Cardiac muscle cell (in vitro differentiated cells and primary cell): Measurements from ENCODE around the gene LRRC49. TPM values are rescaled to one million over a fixed set of nuclear protein-coding genes. Genes with fewer than 3 reads are reported as not detected.

Experiments
- DNase-seq, 2 donors: peaks; one replicate each; pipeline versions ENCODE4 v3.0.0 to v3.0.0-alpha.2; 2010 to 2017; ENCODE audit warnings: low read depth in 1 of 2, low spot score in 1 of 2
- H3K27ac ChIP-seq: fragments of 200-600 bp; sonication (generic); 2 replicates; pipeline ENCODE4 v1.5.1; 2016
- H3K27me3 ChIP-seq: fragments of 200-600 bp; sonication (generic); 2 replicates; pipeline ENCODE4 v1.6.0; 2016; ENCODE audit warnings: control low read depth
- H3K36me3 ChIP-seq: fragments of 200-600 bp; sonication (generic); 2 replicates; pipeline ENCODE4 v1.5.1; 2016; ENCODE audit warnings: control low read depth
- H3K4me1 ChIP-seq: fragments of 200-600 bp; sonication (generic); 2 replicates; pipeline ENCODE4 v1.8.1; 2017; ENCODE audit warnings: low read depth, mild to moderate bottlenecking, mixed run types
- H3K4me3 ChIP-seq: fragments of 200-600 bp; sonication (generic); 2 replicates; pipeline ENCODE4 v1.5.1; 2016; ENCODE audit warnings: mild to moderate bottlenecking
- H3K9me3 ChIP-seq: fragments of 200-600 bp; sonication (generic); 2 replicates; pipeline ENCODE4 v1.5.1; 2017; ENCODE audit warnings: low read depth, mild to moderate bottlenecking, control low read depth
- CTCF ChIP-seq: IDR thresholded peaks from 2 replicates; pipeline ENCODE4 v1.5.1; 2012; ENCODE audit warnings: low read depth, mild to moderate bottlenecking, low read length
- polyA plus RNA-seq: library from polyadenylated mRNA; unstranded; fragments of >200 nt; fragmentation: Nextera tagmentation; extraction: Ambion mirVana; gene quantifications from 2 replicates; pipeline ENCODE4 v1.2.1, GENCODE V29; 2016
- total RNA-seq: library from RNA; depleted of rRNA; stranded (reverse); fragments of >200 nt; gene quantifications from 2 replicates; pipeline ENCODE4 v1.2.3, GENCODE V29; 2016

Gene LRRC49, protein sequence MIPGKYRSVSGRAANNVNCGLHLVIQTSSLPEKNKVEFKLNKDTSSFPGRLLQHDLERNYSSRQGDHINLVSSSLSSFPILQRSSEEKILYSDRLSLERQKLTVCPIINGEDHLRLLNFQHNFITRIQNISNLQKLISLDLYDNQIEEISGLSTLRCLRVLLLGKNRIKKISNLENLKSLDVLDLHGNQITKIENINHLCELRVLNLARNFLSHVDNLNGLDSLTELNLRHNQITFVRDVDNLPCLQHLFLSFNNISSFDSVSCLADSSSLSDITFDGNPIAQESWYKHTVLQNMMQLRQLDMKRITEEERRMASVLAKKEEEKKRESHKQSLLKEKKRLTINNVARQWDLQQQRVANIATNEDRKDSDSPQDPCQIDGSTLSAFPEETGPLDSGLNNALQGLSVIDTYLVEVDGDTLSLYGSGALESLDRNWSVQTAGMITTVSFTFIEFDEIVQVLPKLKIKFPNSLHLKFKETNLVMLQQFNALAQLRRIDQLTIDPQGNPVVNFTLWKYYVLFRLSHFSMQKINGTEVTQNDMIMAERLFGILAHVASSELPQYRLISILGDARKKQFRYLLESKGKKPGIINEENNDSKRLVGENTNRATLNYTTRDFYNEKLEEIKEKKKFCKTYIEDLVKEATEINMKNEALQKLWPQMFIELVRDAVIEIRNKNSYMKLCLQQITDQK
- total RNA-seq = 8.4 and 11.6 TPM in 2 replicates
- 6.0 and 12.5 TPM in 2 replicates for polyA plus RNA-seq

DNA sequence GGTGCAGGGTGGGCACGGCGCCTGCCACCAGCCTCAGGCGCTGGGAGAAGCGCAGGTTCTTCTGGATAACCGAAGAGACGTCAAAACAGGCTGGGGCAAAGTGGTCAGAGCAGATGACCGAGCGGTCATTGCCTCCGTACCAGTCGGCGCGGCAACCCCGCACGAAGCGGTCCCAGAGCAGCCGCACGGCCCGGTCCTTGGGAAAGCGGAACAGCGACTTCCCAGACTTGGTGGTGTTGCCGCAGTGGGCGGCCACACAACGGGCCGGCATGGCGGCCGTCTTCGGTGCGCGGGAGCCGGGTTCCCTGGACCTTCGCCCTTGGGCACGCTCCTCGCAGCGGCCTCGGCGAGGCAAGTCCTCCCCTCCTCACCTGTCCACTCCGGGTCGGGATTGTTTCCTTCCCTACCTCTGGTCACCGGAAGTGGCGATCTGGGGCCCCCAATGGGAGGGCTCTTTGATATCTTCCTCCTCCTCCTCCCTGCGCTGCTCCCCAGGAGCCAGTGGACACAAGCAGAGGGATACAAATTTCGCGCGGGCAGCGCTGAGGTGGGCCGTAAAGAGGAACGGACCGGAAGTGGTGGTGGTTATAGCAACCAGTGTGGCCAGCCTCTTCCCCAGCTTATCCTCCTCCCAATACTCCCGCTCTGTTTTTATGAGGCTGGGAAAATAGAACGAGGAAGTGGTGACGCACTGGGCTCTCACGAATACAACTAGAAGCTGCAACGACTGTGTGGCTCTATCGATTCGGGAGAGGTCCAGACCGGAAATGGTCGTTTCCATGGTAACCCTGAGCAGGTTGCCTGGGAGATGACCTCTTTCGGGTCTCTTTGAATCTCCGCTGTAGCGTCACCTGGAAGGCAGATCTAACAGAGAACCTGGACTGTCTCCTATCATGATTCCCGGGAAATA lies at the start of gene LRRC49, which contains the start of gene THAP10:
Gene LRRC49 (plus strand): TSS at position 825 of the 910 bp plus-strand sequence. CDS start 69 bp downstream, at position 894.
Gene THAP10 (minus strand): TSS at position 432 of the 910 bp plus-strand sequence. CDS start 161 bp downstream, at position 271.
- peak; percentile 90 to 95 for DNase-seq
- H3K27ac ChIP-seq = peak within 1 kb of the TSS; percentile 22
- H3K4me3 ChIP-seq = peak within 1 kb of the TSS; percentile 81
- no peaks in the 10 kb centered on the region for H3K9me3 ChIP-seq
- H3K4me1 ChIP-seq = no peaks in the 10 kb centered on the region
- H3K27me3 ChIP-seq = no peaks in the 10 kb centered on the region
- no peak for TF ChIP-seq CTCF
- no peaks in the 10 kb centered on the region for H3K36me3 ChIP-seq

DNA sequence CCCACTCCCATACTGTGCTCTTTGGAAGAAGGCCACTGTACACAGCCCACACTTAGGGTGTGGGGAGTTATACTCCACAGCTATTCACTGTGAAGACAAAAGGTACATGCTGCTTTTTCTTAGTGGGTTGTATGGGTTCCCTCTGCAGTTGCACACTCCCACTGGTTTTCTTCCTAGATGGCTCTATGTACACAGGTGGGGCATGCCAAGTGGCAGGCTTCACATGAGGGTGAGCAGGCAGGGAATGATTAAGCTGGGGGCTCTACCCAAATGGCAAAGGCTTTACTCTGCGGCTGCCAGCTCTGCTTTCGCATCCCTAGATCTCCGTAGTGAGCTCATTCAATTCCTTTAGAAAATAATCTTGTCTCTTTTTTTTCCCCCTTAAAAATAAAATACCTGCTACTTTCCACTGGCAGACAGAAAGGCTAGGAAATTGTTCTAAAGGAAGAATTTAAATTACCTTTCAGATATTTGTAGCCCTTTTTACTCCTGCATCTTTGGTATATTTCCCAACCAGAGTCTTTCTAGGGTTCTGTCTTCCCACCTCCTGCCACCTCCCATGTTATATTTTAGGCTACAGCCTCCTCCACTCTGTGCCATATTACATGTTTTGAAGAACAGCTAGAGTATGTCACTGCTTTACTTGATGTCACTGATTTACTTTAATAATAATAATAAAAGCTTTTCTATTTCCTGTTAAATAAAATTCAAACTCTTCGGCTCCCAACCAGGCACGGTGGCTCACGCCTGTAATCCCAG lies 46.8 kb upstream of the LRRC49 start:
- Histone ChIP-seq H3K4me1 (no peaks in the 10 kb centered on the region), H3K27ac (no peak overlapping the region), H3K27me3 (no peaks in the 10 kb centered on the region), H3K4me3 (no peak overlapping the region), H3K9me3 (no peaks in the 10 kb centered on the region), H3K36me3 (peaks cover 4% of the 10 kb centered on the region)
- no peak for TF ChIP-seq CTCF
- DNase-seq = no peak

DNA sequence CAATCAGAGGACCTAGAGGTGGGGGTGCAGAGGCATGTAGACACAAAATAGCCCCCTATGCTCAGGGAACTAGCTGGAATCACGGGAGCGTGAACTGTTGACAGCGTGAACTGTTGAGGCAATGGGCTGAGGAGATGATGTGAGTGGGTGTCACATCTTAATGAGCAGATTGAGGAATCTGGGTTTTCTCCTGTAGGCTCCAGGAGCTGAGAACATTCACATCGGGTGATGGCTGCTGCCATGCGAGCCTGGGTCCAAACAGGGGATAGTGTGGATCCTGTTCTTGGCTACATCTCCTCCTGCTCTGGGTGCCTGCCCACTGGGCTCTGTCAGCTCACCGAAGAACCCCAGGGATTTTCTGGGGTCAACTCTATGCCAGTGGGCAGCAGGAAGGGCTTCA lies 40.7 kb upstream of the LRRC49 start:
- Histone ChIP-seq H3K4me1 (peaks cover 17% of the 10 kb centered on the region), H3K27me3 (no peaks in the 10 kb centered on the region), H3K9me3 (no peaks in the 10 kb centered on the region), H3K36me3 (peaks cover 9% of the 10 kb centered on the region), H3K27ac (peak overlapping the region; percentile 46), H3K4me3 (no peak overlapping the region)
- no peak for DNase-seq
- TF ChIP-seq CTCF = no peak

DNA sequence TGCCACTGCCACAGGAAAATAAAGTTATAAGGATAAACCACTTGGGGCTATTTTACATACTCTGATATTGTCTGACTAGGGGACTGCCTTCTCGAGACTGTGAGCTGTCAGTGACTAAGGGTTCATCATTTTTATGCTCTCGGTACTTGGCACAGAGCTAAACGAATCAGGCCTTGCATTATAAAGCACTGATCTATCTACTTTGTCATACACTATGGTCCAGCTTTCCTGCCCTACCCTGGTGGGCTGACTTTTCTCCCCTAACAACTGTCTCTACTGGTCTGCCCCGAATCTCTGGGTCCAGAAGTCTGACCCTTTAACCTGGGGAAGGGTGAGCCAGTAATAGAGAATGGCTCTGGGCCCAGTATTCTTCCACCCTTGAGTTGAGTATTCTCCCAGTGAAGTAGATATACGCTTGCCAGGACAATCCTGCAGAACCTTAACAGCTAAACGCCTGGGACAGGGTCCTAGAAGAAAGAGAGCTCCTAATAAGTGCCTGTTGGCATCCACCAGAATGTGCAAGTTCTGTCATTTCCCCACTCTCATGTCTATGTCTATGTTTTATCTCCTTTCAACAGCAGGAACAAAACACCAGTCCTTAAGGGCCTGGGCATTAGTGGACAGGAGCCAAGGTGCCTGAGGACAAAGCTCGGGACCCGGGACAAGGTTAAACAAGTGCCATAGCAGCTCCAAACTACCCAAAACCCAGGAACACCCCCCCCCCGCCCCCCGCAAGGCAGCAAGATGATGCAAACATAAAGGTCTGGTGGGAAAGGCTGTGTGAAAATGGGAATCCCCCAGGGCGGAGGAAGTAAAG lies 39.9 kb upstream of the LRRC49 start:
- no peak for TF ChIP-seq CTCF
- H3K9me3 ChIP-seq = no peaks in the 10 kb centered on the region
- H3K27ac ChIP-seq = peak overlapping the region; percentile 68
- H3K4me1 ChIP-seq = peaks cover 17% of the 10 kb centered on the region
- H3K27me3 ChIP-seq = no peaks in the 10 kb centered on the region
- peak overlapping the region; percentile 82 for H3K4me3 ChIP-seq
- peaks cover 9% of the 10 kb centered on the region for H3K36me3 ChIP-seq
- DNase-seq = peak; percentile 59 to 70
